HepG2 (cell line): ENCODE measurements around the gene CAP2. TPM values are rescaled to one million over a fixed set of nuclear protein-coding genes. Genes with fewer than 3 reads are reported as not detected.

Experiments
- ATAC-seq: fragments of 200-7000 bp; cut with Tn5 transposase; 3 replicates; pipeline ENCODE4 v1.9.1; 2020; ENCODE audit warnings: mild to moderate bottlenecking, moderate library complexity
- BruUV-seq: library from RNA; stranded (reverse); fragments of 400-500 nt; replicated peaks from 2 replicates; lab custom pipeline; 2021; lab: Mats Ljungman, UMichigan
- CTCF ChIA-PET: fragments of 300-600 bp; formaldehyde crosslinking; extraction: SDS; loops from one replicate; lab custom pipeline; 2021; ENCODE audit warnings: low total read pairs, inconsistent platforms, low intra/inter-chr PET ratio; lab: Yijun Ruan, JAX
- POLR2A ChIA-PET: fragments of 350-600 bp; sonication (Branson Sonifier 250); formaldehyde crosslinking; loops from one replicate; lab custom pipeline; 2020; ENCODE audit warnings: antibody characterized with exemption, inconsistent platforms; lab: Yijun Ruan, JAX
- DNase-seq: peaks from one replicate; pipeline ENCODE4 v3.0.0-alpha.2; 2015; ENCODE audit warnings: low spot score
- FAIRE-seq: peaks from 3 replicates; lab custom pipeline; 2011; peaks lifted over from hg19 to GRCh38; lab: Jason Lieb, UNC
- H2AFZ ChIP-seq: one replicate; pipeline ENCODE4 v1.6.1; 2011; ENCODE audit warnings: low read length, inconsistent platforms
- H3K27ac ChIP-seq: fragments of 300-600 bp; 3 replicates; pipeline ENCODE4 v1.8.0; 2011; ENCODE audit warnings: mixed run types, mild to moderate bottlenecking, mixed read lengths, low read length, inconsistent platforms; ENCODE audit not compliant: insufficient read depth; ENCODE audit errors: extremely low read length
- H3K27me3 ChIP-seq, 2 experiments: fragments of 200-600 bp in 1 of 2; 2 replicates in 1 of 2; 3 replicates in 1 of 2; pipeline versions ENCODE4 v1.6.0 to v1.8.0; 2011; ENCODE audit warnings: low read length in 2 of 2, mild to moderate bottlenecking in 2 of 2, moderate library complexity in 2 of 2, inconsistent platforms in 1 of 2; ENCODE audit not compliant: insufficient read depth in 2 of 2, control insufficient read depth in 1 of 2
- H3K36me3 ChIP-seq, 2 experiments: fragments of 200-600 bp in 1 of 2; replicated peaks in 1 of 2; 2 replicates in 1 of 2; 3 replicates in 1 of 2; pipeline versions ENCODE4 v1.5.1 to v1.8.0; 2011; ENCODE audit warnings: low read length in 2 of 2, inconsistent platforms in 1 of 2; ENCODE audit not compliant: insufficient read depth in 2 of 2, control insufficient read depth in 1 of 2
- H3K4me1 ChIP-seq: 2 replicates; pipeline ENCODE4 v1.5.1; 2012; ENCODE audit warnings: low read length, inconsistent platforms; ENCODE audit not compliant: insufficient read depth
- H3K4me2 ChIP-seq: 2 replicates; pipeline ENCODE4 v1.6.0; 2011; ENCODE audit warnings: low read depth, low read length, inconsistent platforms
- H3K4me3 ChIP-seq, 3 experiments: fragments of 200-600 bp in 1 of 3; sonication (generic), shearing (Covaris generic) in 1 of 3; replicated peaks in 1 of 3; 2 replicates each; pipeline ENCODE4 v1.5.1; 2011 to 2016; ENCODE audit warnings: low read length in 3 of 3, inconsistent platforms in 2 of 3, low read depth in 2 of 3, mild to moderate bottlenecking in 2 of 3, control low read depth in 1 of 3, mixed read lengths in 1 of 3; ENCODE audit not compliant: insufficient read depth in 1 of 3
- H3K79me2 ChIP-seq: one replicate; pipeline ENCODE4 v1.6.1; 2011; ENCODE audit warnings: low read length, inconsistent platforms; ENCODE audit not compliant: insufficient read depth
- H3K9ac ChIP-seq: 2 replicates; pipeline ENCODE4 v1.6.0; 2011; ENCODE audit warnings: mild to moderate bottlenecking, low read depth, low read length, inconsistent platforms; ENCODE audit not compliant: insufficient read depth
- H3K9me3 ChIP-seq: 2 replicates; pipeline ENCODE4 v1.5.1; 2012; ENCODE audit warnings: mild to moderate bottlenecking, low read length
- H4K20me1 ChIP-seq: 2 replicates; pipeline ENCODE4 v1.6.0; 2011; ENCODE audit warnings: inconsistent platforms, mild to moderate bottlenecking, low read length, moderate library complexity; ENCODE audit not compliant: insufficient read depth
- ATF1 ChIP-seq: IDR thresholded peaks from 2 replicates; pipeline ENCODE4 v1.6.1; 2016; ENCODE audit warnings: mild to moderate bottlenecking, control low read depth
- EED ChIP-seq: sonication (generic); formaldehyde crosslinking; IDR thresholded peaks from 2 replicates; pipeline ENCODE4 v1.5.0; 2020; ENCODE audit warnings: mild to moderate bottlenecking, missing genetic modification reagents
- FOXP1 ChIP-seq, 2 experiments: fragments of 450-650 bp in 1 of 2; IDR thresholded peaks; 2 replicates each; pipeline ENCODE4 v1.6.1; 2017 to 2018; ENCODE audit warnings: antibody characterized with exemption in 1 of 2
- GTF3A ChIP-seq: sonication (generic); formaldehyde crosslinking; conservative IDR thresholded peaks from 2 replicates; pipeline ENCODE4 v1.4.0; 2020; ENCODE audit warnings: mild to moderate bottlenecking, missing genetic modification reagents
- HMGA1 ChIP-seq: sonication (generic); formaldehyde crosslinking; conservative IDR thresholded peaks from 2 replicates; pipeline ENCODE4 v1.4.0; 2020; ENCODE audit warnings: missing genetic modification reagents
- MTF2 ChIP-seq: sonication (generic); formaldehyde crosslinking; IDR thresholded peaks from 2 replicates; pipeline ENCODE4 v1.5.0; 2020; ENCODE audit warnings: missing genetic modification reagents, borderline replicate concordance
- RFXAP ChIP-seq: sonication (generic); formaldehyde crosslinking; IDR thresholded peaks from 2 replicates; pipeline ENCODE4 v1.4.0; 2020; ENCODE audit warnings: missing genetic modification reagents, borderline replicate concordance
- SIN3A ChIP-seq: IDR thresholded peaks from 2 replicates; pipeline ENCODE4 v1.6.1; 2011; ENCODE audit warnings: low read depth, mild to moderate bottlenecking, control low read depth, low read length, borderline replicate concordance
- ZBTB38 ChIP-seq: sonication (generic); formaldehyde crosslinking; IDR thresholded peaks from 2 replicates; pipeline ENCODE4 v1.5.1; 2020; ENCODE audit warnings: mild to moderate bottlenecking, missing genetic modification reagents
- ZNF124 ChIP-seq: sonication (generic); formaldehyde crosslinking; IDR thresholded peaks from 2 replicates; pipeline ENCODE4 v1.4.0; 2020; ENCODE audit warnings: missing genetic modification reagents
- ZNF430 ChIP-seq: sonication (generic); formaldehyde crosslinking; IDR thresholded peaks from 2 replicates; pipeline ENCODE4 v1.9.0; 2021; ENCODE audit warnings: mild to moderate bottlenecking, missing genetic modification reagents
- ZNF709 ChIP-seq: sonication (generic); formaldehyde crosslinking; IDR thresholded peaks from 2 replicates; pipeline ENCODE4 v1.5.0; 2020; ENCODE audit warnings: mild to moderate bottlenecking, missing genetic modification reagents
- ZNF841 ChIP-seq: sonication (generic); formaldehyde crosslinking; IDR thresholded peaks from 2 replicates; pipeline ENCODE4 v1.8.1; 2023; ENCODE audit warnings: missing genetic modification reagents, borderline replicate concordance
- in situ Hi-C: cut with HindIII; loops from 2 replicates; pipeline ENCODE4 v1.10.0; 2017; ENCODE audit warnings: low pct_unique_long_range_greater_than_20kb; ENCODE audit not compliant: extremely low pct_ligation_motif_present
- intact Hi-C: fragments of 100-400 bp; cut with micrococcal nuclease; formaldehyde crosslinking; loops from one replicate; pipeline ENCODE4 v1.10.0; 2022; ENCODE audit not compliant: unreplicated experiment
- polyA plus RNA-seq, 8 experiments: library from polyadenylated mRNA; depleted of rRNA in 3 of 8; stranded (reverse) in 7 of 8; unstranded in 1 of 8; fragments of >200 nt; fragmentation: Illumina TruSeq in 4 of 8; extraction: Trizol in 4 of 8; gene quantifications; 2 replicates each; pipeline versions ENCODE4 v1.2.1 to v1.2.3, GENCODE V29; 2011 to 2016; ENCODE audit warnings: low read depth in 4 of 8, missing spikeins in 1 of 8, mixed read lengths in 1 of 8; ENCODE audit not compliant: insufficient read depth in 1 of 8
- total RNA-seq, 5 experiments: library from RNA; depleted of rRNA; stranded (reverse); fragments of >200 nt; fragmentation: Illumina TruSeq; extraction: Trizol; gene quantifications; 2 replicates each; pipeline ENCODE4 v1.2.3, GENCODE V29; 2016; ENCODE audit warnings: low read depth in 1 of 5
- TF ChIP-seq, protein P1 (sequence below): sonication (generic); formaldehyde crosslinking; IDR thresholded peaks from 2 replicates; pipeline ENCODE4 v1.4.0; 2020; ENCODE audit warnings: missing genetic modification reagents
- TF ChIP-seq, protein P2 (sequence below): sonication (generic); formaldehyde crosslinking; IDR thresholded peaks from 2 replicates; pipeline ENCODE4 v1.4.0; 2020; ENCODE audit warnings: mild to moderate bottlenecking, missing genetic modification reagents

Gene CAP2
- total and polyA plus RNA-seq, 2 of the 13 experiments (the other 11 are each of a cell fraction or from before 2014, with no cell fraction given): 7.9 to 53.1 TPM

DNA sequence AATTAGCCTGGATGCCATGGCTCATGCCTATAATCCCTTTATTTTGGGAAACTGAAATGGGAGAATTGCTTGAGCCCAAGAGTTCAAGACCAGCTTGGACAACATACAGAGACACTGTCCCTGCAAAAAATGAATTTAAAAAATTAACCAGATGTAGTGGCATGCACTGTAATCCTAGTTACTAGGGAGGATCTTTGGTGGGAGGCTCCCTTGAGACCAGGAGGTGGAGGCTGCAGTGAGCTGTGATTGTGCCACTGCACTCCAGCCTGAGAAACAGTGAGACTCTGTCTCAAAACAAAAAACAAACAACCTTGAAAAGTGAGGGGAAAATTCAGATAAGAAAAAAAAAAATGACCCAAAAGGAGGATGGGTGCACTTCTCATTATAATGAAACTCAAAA is 23.4 kb downstream of the CAP2 start:
- no peak for ATAC-seq
- BruUV-seq: no TSS peak
- no peak overlapping the region for H3K27ac ChIP-seq
- no peaks in the 10 kb centered on the region; a peak in 1 of 5 replicates for H3K36me3 ChIP-seq
- peaks cover 9% of the 10 kb centered on the region for H3K79me2 ChIP-seq
- CTCF ChIA-PET: no interaction called here
- FAIRE-seq: no peak
- POLR2A ChIA-PET: no interaction called here
- H4K20me1 ChIP-seq: no peaks in the 10 kb centered on the region
- H3K9me3 ChIP-seq: no peaks in the 10 kb centered on the region
- intact Hi-C loops: no loop called here
- no peak overlapping the region for H3K4me3 ChIP-seq
- no peak for DNase-seq
- TF ChIP-seq SIN3A (no peak), RFXAP (no peak), MTF2 (no peak), ZNF430 (CRISPR knock-in tag) (no peak), ZBTB38 (no peak), ATF1 (CRISPR knock-in tag) (no peak), HMGA1 (no peak), ZNF124 (no peak), EED (CRISPR knock-in tag) (no peak), FOXP1 (IDR thresholded peaks at IDR 0.05) (no peak), FOXP1 (CRISPR knock-in tag; IDR thresholded peaks at IDR 0.05) (no peak), GTF3A (CRISPR knock-in tag) (no peak), ZNF709 (CRISPR knock-in tag) (no peak), ZNF841 (CRISPR knock-in tag) (no peak)
- TF ChIP-seq, protein P1, sequence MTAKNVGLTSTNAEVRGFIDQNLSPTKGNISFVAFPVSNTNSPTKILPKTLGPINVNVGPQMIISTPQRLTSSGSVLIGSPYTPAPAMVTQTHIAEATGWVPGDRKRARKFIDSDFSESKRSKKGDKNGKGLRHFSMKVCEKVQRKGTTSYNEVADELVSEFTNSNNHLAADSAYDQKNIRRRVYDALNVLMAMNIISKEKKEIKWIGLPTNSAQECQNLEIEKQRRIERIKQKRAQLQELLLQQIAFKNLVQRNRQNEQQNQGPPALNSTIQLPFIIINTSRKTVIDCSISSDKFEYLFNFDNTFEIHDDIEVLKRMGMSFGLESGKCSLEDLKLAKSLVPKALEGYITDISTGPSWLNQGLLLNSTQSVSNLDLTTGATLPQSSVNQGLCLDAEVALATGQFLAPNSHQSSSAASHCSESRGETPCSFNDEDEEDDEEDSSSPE: no peak
- TF ChIP-seq, protein P2, sequence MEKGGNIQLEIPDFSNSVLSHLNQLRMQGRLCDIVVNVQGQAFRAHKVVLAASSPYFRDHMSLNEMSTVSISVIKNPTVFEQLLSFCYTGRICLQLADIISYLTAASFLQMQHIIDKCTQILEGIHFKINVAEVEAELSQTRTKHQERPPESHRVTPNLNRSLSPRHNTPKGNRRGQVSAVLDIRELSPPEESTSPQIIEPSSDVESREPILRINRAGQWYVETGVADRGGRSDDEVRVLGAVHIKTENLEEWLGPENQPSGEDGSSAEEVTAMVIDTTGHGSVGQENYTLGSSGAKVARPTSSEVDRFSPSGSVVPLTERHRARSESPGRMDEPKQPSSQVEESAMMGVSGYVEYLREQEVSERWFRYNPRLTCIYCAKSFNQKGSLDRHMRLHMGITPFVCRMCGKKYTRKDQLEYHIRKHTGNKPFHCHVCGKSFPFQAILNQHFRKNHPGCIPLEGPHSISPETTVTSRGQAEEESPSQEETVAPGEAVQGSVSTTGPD (CRISPR knock-in tag): no peak
- no peak overlapping the region for H3K9ac ChIP-seq
- no peak overlapping the region for H3K4me2 ChIP-seq
- peaks cover 16% of the 10 kb centered on the region; the same call in 1 of the 2 replicates for H3K4me1 ChIP-seq
- no peak overlapping the region for H2AFZ ChIP-seq
- in situ Hi-C loops: no loop called here
- no peaks in the 10 kb centered on the region for H3K27me3 ChIP-seq
